HepG2 (cell line): ENCODE results near the gene ZNF77. TPM values are rescaled to one million over a fixed set of nuclear protein-coding genes. Genes with fewer than 3 reads are reported as not detected.

Experiments
- ATF1 ChIP-seq: IDR thresholded peaks from 2 replicates; pipeline ENCODE4 v1.6.1; 2016; ENCODE audit warnings: mild to moderate bottlenecking, control low read depth
- EZH2 ChIP-seq: conservative IDR thresholded peaks from 2 replicates; pipeline ENCODE4 v1.6.1; 2012; ENCODE audit warnings: mild to moderate bottlenecking, low read depth, low read length, moderate library complexity
- HMG20B ChIP-seq: conservative IDR thresholded peaks from 2 replicates; pipeline ENCODE4 v1.6.1; 2016; ENCODE audit warnings: missing genetic modification reagents, missing compliant biosample characterization
- HMGXB4 ChIP-seq, 2 experiments: sonication (generic) in 1 of 2; formaldehyde crosslinking in 1 of 2; IDR thresholded peaks; 2 replicates each; pipeline versions ENCODE4 v1.4.0 to v1.6.1; 2018 to 2020; ENCODE audit warnings: missing genetic modification reagents in 2 of 2, borderline replicate concordance in 1 of 2, low read depth in 1 of 2, mild to moderate bottlenecking in 1 of 2, missing biosample characterization in 1 of 2
- JDP2 ChIP-seq: sonication (generic); formaldehyde crosslinking; IDR thresholded peaks from 2 replicates; pipeline ENCODE4 v1.8.1; 2022; ENCODE audit warnings: missing genetic modification reagents, borderline replicate concordance
- MAFK ChIP-seq, 2 experiments: IDR thresholded peaks in 1 of 2; conservative IDR thresholded peaks in 1 of 2; 2 replicates each; pipeline ENCODE4 v1.6.1; 2011; ENCODE audit warnings: improper control_type of control experiment in 2 of 2, low read length in 2 of 2
- MAX ChIP-seq: IDR thresholded peaks from 2 replicates; pipeline ENCODE4 v1.6.1; 2012; ENCODE audit warnings: inconsistent platforms
- NRL ChIP-seq: sonication (generic); formaldehyde crosslinking; IDR thresholded peaks from 2 replicates; pipeline ENCODE4 v1.5.0; 2020; ENCODE audit warnings: missing genetic modification reagents, mild to moderate bottlenecking, moderate library complexity, borderline replicate concordance
- SMARCC2 ChIP-seq: fragments of 450-650 bp; IDR thresholded peaks from 2 replicates; pipeline ENCODE4 v1.6.1; 2017; ENCODE audit warnings: antibody characterized with exemption, mild to moderate bottlenecking
- SMYD3 ChIP-seq: sonication (generic); formaldehyde crosslinking; IDR thresholded peaks from 2 replicates; pipeline ENCODE4 v1.8.1; 2023; ENCODE audit warnings: mild to moderate bottlenecking, missing genetic modification reagents
- ZBTB21 ChIP-seq: sonication (generic); formaldehyde crosslinking; IDR thresholded peaks from 2 replicates; pipeline ENCODE4 v1.4.0; 2020; ENCODE audit warnings: missing genetic modification reagents
- ZBTB8A ChIP-seq: sonication (generic); formaldehyde crosslinking; IDR thresholded peaks from 2 replicates; pipeline ENCODE4 v1.4.0; 2020; ENCODE audit warnings: mild to moderate bottlenecking, low read depth, missing genetic modification reagents, borderline replicate concordance
- ZEB1 ChIP-seq: IDR thresholded peaks from 2 replicates; pipeline ENCODE4 v1.6.1; 2012; ENCODE audit warnings: mild to moderate bottlenecking, low read depth, inconsistent platforms; ENCODE audit not compliant: insufficient replicate concordance
- ZNF225 ChIP-seq: sonication (generic); formaldehyde crosslinking; IDR thresholded peaks from 2 replicates; pipeline ENCODE4 v1.4.0; 2020; ENCODE audit warnings: mild to moderate bottlenecking, missing genetic modification reagents
- ZNF431 ChIP-seq: sonication (generic); formaldehyde crosslinking; IDR thresholded peaks from 2 replicates; pipeline ENCODE4 v1.9.0; 2022; ENCODE audit warnings: missing genetic modification reagents, low read depth, mild to moderate bottlenecking, borderline replicate concordance
- polyA plus RNA-seq, 8 experiments: library from polyadenylated mRNA; depleted of rRNA in 3 of 8; stranded (reverse) in 7 of 8; unstranded in 1 of 8; fragments of >200 nt; fragmentation: Illumina TruSeq in 4 of 8; extraction: Trizol in 4 of 8; gene quantifications; 2 replicates each; pipeline versions ENCODE4 v1.2.1 to v1.2.3, GENCODE V29; 2011 to 2016; ENCODE audit warnings: low read depth in 4 of 8, missing spikeins in 1 of 8, mixed read lengths in 1 of 8; ENCODE audit not compliant: insufficient read depth in 1 of 8
- total RNA-seq, 5 experiments: library from RNA; depleted of rRNA; stranded (reverse); fragments of >200 nt; fragmentation: Illumina TruSeq; extraction: Trizol; gene quantifications; 2 replicates each; pipeline ENCODE4 v1.2.3, GENCODE V29; 2016; ENCODE audit warnings: low read depth in 1 of 5
- TF ChIP-seq, protein P1 (sequence below): sonication (generic); formaldehyde crosslinking; IDR thresholded peaks from 2 replicates; pipeline ENCODE4 v1.5.0; 2020; ENCODE audit warnings: mild to moderate bottlenecking, missing genetic modification reagents
- TF ChIP-seq, protein P2 (sequence below): sonication (generic); formaldehyde crosslinking; IDR thresholded peaks from 2 replicates; pipeline ENCODE4 v1.5.1; 2020; ENCODE audit warnings: missing genetic modification reagents, mild to moderate bottlenecking, borderline replicate concordance
- TF ChIP-seq, protein P3 (sequence below): sonication (generic); formaldehyde crosslinking; IDR thresholded peaks from 2 replicates; pipeline ENCODE4 v1.4.0; 2020; ENCODE audit warnings: missing genetic modification reagents
- TF ChIP-seq, protein P4 (sequence below): sonication (generic); formaldehyde crosslinking; IDR thresholded peaks from 2 replicates; pipeline ENCODE4 v1.5.1; 2020; ENCODE audit warnings: mild to moderate bottlenecking, moderate library complexity, missing genetic modification reagents

ZNF77 gene
- total and polyA plus RNA-seq, 2 of the 13 experiments (the other 11 are each of a cell fraction or from before 2014, with no cell fraction given): 7.1 to 11.5 TPM

DNA sequence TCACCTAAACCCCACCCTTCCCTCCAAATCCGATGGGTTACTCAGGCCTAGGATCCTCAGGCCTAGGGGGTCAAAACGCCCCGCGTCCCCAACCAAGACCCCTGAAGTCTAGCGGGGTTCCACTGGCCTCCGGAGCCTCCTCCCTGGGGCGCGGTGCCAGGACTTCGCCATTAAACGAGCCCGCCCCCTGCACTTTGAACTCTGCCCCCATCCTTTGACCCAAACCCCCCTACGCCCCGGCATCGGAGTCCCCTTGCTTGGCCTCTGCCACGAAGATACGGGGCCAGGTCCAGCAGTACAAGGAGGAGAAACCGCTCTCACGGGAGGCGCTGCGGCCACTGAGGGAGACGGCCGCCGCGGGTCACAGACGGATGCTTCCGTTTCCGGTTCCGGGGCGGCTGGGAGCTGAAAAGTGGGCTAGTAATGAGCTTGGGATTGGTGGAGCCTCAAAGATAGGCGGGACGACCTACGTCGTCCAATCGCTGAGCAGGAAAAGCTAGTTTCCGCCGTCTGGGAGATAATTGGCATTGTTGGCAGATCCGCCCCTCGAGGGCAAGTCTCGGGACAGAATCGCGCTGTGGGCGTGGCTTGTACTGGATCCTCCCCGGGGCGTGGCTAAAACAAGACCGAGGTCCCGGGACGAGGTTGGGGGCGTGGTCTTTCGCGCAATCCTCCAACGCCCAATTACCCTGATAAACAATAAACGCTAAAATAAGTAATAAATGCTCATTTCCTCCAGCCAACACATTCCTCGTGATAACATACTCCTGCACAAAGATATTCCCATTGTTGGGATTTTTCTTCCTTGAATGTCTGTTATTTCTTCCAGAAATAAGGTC is 5.7 kb upstream of the ZNF77 start (continued):
- TF ChIP-seq MAX (peak; percentile 26; the same call in 1 of the 2 replicates), EZH2 (no peak), ZBTB21 (no peak), HMGXB4 (CRISPR knock-in tag; IDR thresholded peaks at IDR 0.05; ENCODE audit: borderline replicate concordance in 1 of 2, low read depth in 1 of 2) (peak in 1 of 2 experiments; percentile 84; a peak in 2 of 4 replicates), ZNF225 (CRISPR knock-in tag) (peak; percentile 62; the same call in 1 of the 2 replicates), SMYD3 (CRISPR knock-in tag) (no peak), JDP2 (CRISPR knock-in tag) (no peak), ATF1 (0 out of 2 replicates have a peak, but pooled peaks have one; percentile 83), HMG20B (CRISPR knock-in tag) (no peak), SMARCC2 (no peak), ZNF431 (no peak), MAFK (conservative IDR thresholded peaks at IDR 0.05 in 1 of 2, IDR thresholded peaks at IDR 0.05 in 1 of 2; ENCODE audit: low read length in 2 of 2) (no peak), ZBTB8A (CRISPR knock-in tag) (no peak), ZEB1 (no peak), NRL (CRISPR knock-in tag) (peak; percentile 92)
- TF ChIP-seq, protein P1, sequence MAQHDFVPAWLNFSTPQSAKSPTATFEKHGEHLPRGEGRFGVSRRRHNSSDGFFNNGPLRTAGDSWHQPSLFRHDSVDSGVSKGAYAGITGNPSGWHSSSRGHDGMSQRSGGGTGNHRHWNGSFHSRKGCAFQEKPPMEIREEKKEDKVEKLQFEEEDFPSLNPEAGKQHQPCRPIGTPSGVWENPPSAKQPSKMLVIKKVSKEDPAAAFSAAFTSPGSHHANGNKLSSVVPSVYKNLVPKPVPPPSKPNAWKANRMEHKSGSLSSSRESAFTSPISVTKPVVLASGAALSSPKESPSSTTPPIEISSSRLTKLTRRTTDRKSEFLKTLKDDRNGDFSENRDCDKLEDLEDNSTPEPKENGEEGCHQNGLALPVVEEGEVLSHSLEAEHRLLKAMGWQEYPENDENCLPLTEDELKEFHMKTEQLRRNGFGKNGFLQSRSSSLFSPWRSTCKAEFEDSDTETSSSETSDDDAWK (CRISPR knock-in tag): no peak
- TF ChIP-seq, protein P2, sequence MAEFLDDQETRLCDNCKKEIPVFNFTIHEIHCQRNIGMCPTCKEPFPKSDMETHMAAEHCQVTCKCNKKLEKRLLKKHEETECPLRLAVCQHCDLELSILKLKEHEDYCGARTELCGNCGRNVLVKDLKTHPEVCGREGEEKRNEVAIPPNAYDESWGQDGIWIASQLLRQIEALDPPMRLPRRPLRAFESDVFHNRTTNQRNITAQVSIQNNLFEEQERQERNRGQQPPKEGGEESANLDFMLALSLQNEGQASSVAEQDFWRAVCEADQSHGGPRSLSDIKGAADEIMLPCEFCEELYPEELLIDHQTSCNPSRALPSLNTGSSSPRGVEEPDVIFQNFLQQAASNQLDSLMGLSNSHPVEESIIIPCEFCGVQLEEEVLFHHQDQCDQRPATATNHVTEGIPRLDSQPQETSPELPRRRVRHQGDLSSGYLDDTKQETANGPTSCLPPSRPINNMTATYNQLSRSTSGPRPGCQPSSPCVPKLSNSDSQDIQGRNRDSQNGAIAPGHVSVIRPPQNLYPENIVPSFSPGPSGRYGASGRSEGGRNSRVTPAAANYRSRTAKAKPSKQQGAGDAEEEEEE (CRISPR knock-in tag): no peak
- TF ChIP-seq, protein P3, sequence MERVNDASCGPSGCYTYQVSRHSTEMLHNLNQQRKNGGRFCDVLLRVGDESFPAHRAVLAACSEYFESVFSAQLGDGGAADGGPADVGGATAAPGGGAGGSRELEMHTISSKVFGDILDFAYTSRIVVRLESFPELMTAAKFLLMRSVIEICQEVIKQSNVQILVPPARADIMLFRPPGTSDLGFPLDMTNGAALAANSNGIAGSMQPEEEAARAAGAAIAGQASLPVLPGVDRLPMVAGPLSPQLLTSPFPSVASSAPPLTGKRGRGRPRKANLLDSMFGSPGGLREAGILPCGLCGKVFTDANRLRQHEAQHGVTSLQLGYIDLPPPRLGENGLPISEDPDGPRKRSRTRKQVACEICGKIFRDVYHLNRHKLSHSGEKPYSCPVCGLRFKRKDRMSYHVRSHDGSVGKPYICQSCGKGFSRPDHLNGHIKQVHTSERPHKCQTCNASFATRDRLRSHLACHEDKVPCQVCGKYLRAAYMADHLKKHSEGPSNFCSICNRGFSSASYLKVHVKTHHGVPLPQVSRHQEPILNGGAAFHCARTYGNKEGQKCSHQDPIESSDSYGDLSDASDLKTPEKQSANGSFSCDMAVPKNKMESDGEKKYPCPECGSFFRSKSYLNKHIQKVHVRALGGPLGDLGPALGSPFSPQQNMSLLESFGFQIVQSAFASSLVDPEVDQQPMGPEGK (CRISPR knock-in tag): no peak; the same call in 1 of the 2 replicates
- TF ChIP-seq, protein P4, sequence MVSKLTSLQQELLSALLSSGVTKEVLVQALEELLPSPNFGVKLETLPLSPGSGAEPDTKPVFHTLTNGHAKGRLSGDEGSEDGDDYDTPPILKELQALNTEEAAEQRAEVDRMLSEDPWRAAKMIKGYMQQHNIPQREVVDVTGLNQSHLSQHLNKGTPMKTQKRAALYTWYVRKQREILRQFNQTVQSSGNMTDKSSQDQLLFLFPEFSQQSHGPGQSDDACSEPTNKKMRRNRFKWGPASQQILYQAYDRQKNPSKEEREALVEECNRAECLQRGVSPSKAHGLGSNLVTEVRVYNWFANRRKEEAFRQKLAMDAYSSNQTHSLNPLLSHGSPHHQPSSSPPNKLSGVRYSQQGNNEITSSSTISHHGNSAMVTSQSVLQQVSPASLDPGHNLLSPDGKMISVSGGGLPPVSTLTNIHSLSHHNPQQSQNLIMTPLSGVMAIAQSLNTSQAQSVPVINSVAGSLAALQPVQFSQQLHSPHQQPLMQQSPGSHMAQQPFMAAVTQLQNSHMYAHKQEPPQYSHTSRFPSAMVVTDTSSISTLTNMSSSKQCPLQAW (CRISPR knock-in tag): 0 out of 2 replicates have a peak, but pooled peaks have one; percentile 47
